DND-41 (cell line): ENCODE measurements around the gene BIRC7.

Source experiments
- ATAC-seq: fragments of 200-7000 bp; cut with Tn5 transposase; 3 replicates; pipeline ENCODE4 v1.9.1; 2021; ENCODE audit warnings: low read depth; ENCODE audit not compliant: insufficient read depth
- DNase-seq: peaks from one replicate; pipeline ENCODE4 v3.0.0-alpha.2; 2020
- H2AFZ ChIP-seq: 2 replicates; pipeline ENCODE4 v1.6.0; 2012; ENCODE audit warnings: low read depth, low read length
- H3K27ac ChIP-seq: 2 replicates; pipeline ENCODE4 v1.5.1; 2012; ENCODE audit warnings: low read length, inconsistent platforms
- H3K27me3 ChIP-seq: fragments of 200-600 bp; sonication (generic); 2 replicates; pipeline ENCODE4 v1.6.0; 2012; ENCODE audit warnings: low read length, mild to moderate bottlenecking, inconsistent platforms; ENCODE audit not compliant: insufficient read depth, poor library complexity
- H3K36me3 ChIP-seq: 2 replicates; pipeline ENCODE4 v1.5.1; 2012; ENCODE audit warnings: low read length, inconsistent platforms; ENCODE audit not compliant: insufficient read depth
- H3K4me1 ChIP-seq: 2 replicates; pipeline ENCODE4 v1.5.1; 2012; ENCODE audit warnings: mild to moderate bottlenecking, low read length; ENCODE audit not compliant: insufficient read depth
- H3K4me2 ChIP-seq: 2 replicates; pipeline ENCODE4 v1.6.0; 2012; ENCODE audit warnings: mild to moderate bottlenecking, moderate library complexity, low read length, inconsistent platforms; ENCODE audit not compliant: insufficient read depth
- H3K4me3 ChIP-seq, 2 experiments: fragments of 200-600 bp in 1 of 2; shearing (Covaris generic) in 1 of 2; 2 replicates each; pipeline ENCODE4 v1.5.1; 2012 to 2016; ENCODE audit warnings: inconsistent platforms in 2 of 2, low read length in 2 of 2, mild to moderate bottlenecking in 2 of 2, low read depth in 1 of 2, moderate library complexity in 1 of 2
- H3K79me2 ChIP-seq: 2 replicates; pipeline ENCODE4 v1.6.0; 2012; ENCODE audit warnings: low read length, inconsistent platforms; ENCODE audit not compliant: insufficient read depth
- H3K9ac ChIP-seq: 2 replicates; pipeline ENCODE4 v1.6.0; 2012; ENCODE audit warnings: low read depth, mild to moderate bottlenecking, inconsistent platforms, low read length, moderate library complexity
- H3K9me3 ChIP-seq: 2 replicates; pipeline ENCODE4 v1.5.1; 2012; ENCODE audit warnings: low read length, moderate library complexity, mild to moderate bottlenecking, inconsistent platforms; ENCODE audit not compliant: insufficient read depth, severe bottlenecking
- H4K20me1 ChIP-seq: 2 replicates; pipeline ENCODE4 v1.6.0; 2012; ENCODE audit warnings: low read length; ENCODE audit not compliant: insufficient read depth
- CTCF ChIP-seq: IDR thresholded peaks from 2 replicates; pipeline ENCODE4 v1.5.1; 2012; ENCODE audit warnings: borderline replicate concordance, low read length, moderate library complexity, mild to moderate bottlenecking; ENCODE audit not compliant: poor library complexity, severe bottlenecking; ENCODE audit errors: extremely low read depth
- EZH2 ChIP-seq: IDR thresholded peaks from 3 replicates; pipeline ENCODE4 v1.6.1; 2012; ENCODE audit warnings: borderline replicate concordance, low read depth, mild to moderate bottlenecking, moderate library complexity, low read length, inconsistent platforms; ENCODE audit not compliant: severe bottlenecking

The BIRC7 gene

GRCh38 chr20:63285636-63286615 lies 50.2 kb downstream of the BIRC7 start:
- no peak overlapping the region for H2AFZ ChIP-seq

GRCh38 chr20:63286781-63287696 lies 51.3 kb downstream of the BIRC7 start:
- H3K4me2 ChIP-seq = no peak overlapping the region
- peaks cover 38% of the 10 kb centered on the region for H4K20me1 ChIP-seq
- TF ChIP-seq CTCF = no peak
- TF ChIP-seq EZH2 = no peak
- H3K27me3 ChIP-seq = no peaks in the 10 kb centered on the region
- H3K4me3 ChIP-seq = no peak overlapping the region
- no peak overlapping the region for H3K27ac ChIP-seq
- no peak overlapping the region for H2AFZ ChIP-seq
- H3K36me3 ChIP-seq = peaks cover 70% of the 10 kb centered on the region
- ATAC-seq (no peak), DNase-seq (no peak)
- no peak overlapping the region for H3K9ac ChIP-seq
- H3K4me1 ChIP-seq = peaks cover 32% of the 10 kb centered on the region
- H3K9me3 ChIP-seq = no peaks in the 10 kb centered on the region
- H3K79me2 ChIP-seq = peaks cover 15% of the 10 kb centered on the region

More at GRCh38 chr20:63285636-63286615, 50.2 kb downstream of the BIRC7 start:
- peaks cover 32% of the 10 kb centered on the region for H3K4me1 ChIP-seq
- H4K20me1 ChIP-seq = peaks cover 33% of the 10 kb centered on the region
- H3K36me3 ChIP-seq = peaks cover 82% of the 10 kb centered on the region
- H3K27ac ChIP-seq = peak overlapping the region; percentile 93
- ATAC-seq (no peak), DNase-seq (no peak)
- peak overlapping the region; percentile 68; the same call in 1 of the 2 replicates for H3K4me2 ChIP-seq
- peak overlapping the region in 1 of 2 experiments; percentile 59; a peak in 1 of 4 replicates for H3K4me3 ChIP-seq
- no peaks in the 10 kb centered on the region for H3K9me3 ChIP-seq
- H3K27me3 ChIP-seq = no peaks in the 10 kb centered on the region
- peaks cover 15% of the 10 kb centered on the region for H3K79me2 ChIP-seq
- H3K9ac ChIP-seq = no peak overlapping the region
- TF ChIP-seq CTCF (no peak), EZH2 (no peak)

- DNase-seq (no peak), ATAC-seq (no peak)
- H2AFZ ChIP-seq = no peak overlapping the region
- TF ChIP-seq EZH2 = no peak
- no peak overlapping the region for H3K4me2 ChIP-seq
- H3K9ac ChIP-seq = no peak overlapping the region
- peaks cover 61% of the 10 kb centered on the region for H3K36me3 ChIP-seq
- H4K20me1 ChIP-seq = peaks cover 41% of the 10 kb centered on the region
- peaks cover 30% of the 10 kb centered on the region for H3K4me1 ChIP-seq
- H3K27me3 ChIP-seq = no peaks in the 10 kb centered on the region
- H3K4me3 ChIP-seq = no peak overlapping the region
- no peaks in the 10 kb centered on the region for H3K9me3 ChIP-seq
- H3K27ac ChIP-seq = no peak overlapping the region
- H3K79me2 ChIP-seq = peaks cover 15% of the 10 kb centered on the region
These were observed 52.2 kb downstream of the BIRC7 start for GRCh38 chr20:63287697-63288580.
